Stimulated activated CD4-positive, alpha-beta T cell treated with anti-CD3 and anti-CD28 coated beads, Interleukin-4, amount 100 ng/mL, for 4 hours (primary cell): ENCODE measurements around the gene USP10.

Experiments used
- DNase-seq, 2 experiments: peaks; one replicate each; pipeline ENCODE4 v3.0.0-alpha.2; 2020

Gene USP10

GRCh38 chr16:84753412-84754326 is 53.9 kb downstream of the USP10 start:
- DNase-seq: no peak

- DNase-seq: peak; percentile 17 to 55
Observed at GRCh38 chr16:84754353-84754856, 54.6 kb downstream of the USP10 start.

GRCh38 chr16:84754956-84755672 is 55.3 kb downstream of the USP10 start:
- no peak for DNase-seq

- DNase-seq: no peak
Observed at GRCh38 chr16:84756830-84757229, 57.0 kb downstream of the USP10 start.

GRCh38 chr16:84758627-84759026 is 58.8 kb downstream of the USP10 start:
- DNase-seq: no peak

GRCh38 chr16:84759061-84759460 is 59.3 kb downstream of the USP10 start:
- DNase-seq: no peak

GRCh38 chr16:84759906-84760305 is 60.1 kb downstream of the USP10 start:
- DNase-seq: no peak

- DNase-seq: no peak
Observed at GRCh38 chr16:84761448-84762368, 61.9 kb downstream of the USP10 start.

- no peak for DNase-seq
Observed at GRCh38 chr16:84763164-84763563, 63.4 kb downstream of the USP10 start.

- DNase-seq: no peak
Observed at GRCh38 chr16:84763629-84764028, 63.8 kb downstream of the USP10 start.

GRCh38 chr16:84764970-84765369 is 65.2 kb downstream of the USP10 start:
- DNase-seq: no peak

GRCh38 chr16:84765616-84766580 is 66.1 kb downstream of the USP10 start:
- no peak for DNase-seq

GRCh38 chr16:84766978-84767773 is 67.4 kb downstream of the USP10 start:
- DNase-seq: no peak

GRCh38 chr16:84768061-84768807 is 68.4 kb downstream of the USP10 start:
- no peak for DNase-seq

GRCh38 chr16:84768808-84769197 is 69.0 kb downstream of the USP10 start:
- no peak for DNase-seq

- DNase-seq: no peak
Observed at GRCh38 chr16:84769416-84769815, 69.6 kb downstream of the USP10 start.

- no peak for DNase-seq
Observed at GRCh38 chr16:84773312-84773711, 73.5 kb downstream of the USP10 start.

- DNase-seq: no peak
Observed at GRCh38 chr16:84774810-84775209, 75.0 kb downstream of the USP10 start.

GRCh38 chr16:84775262-84775810 is 75.5 kb downstream of the USP10 start:
- no peak for DNase-seq

GRCh38 chr16:84777435-84777834 is 77.6 kb downstream of the USP10 start:
- DNase-seq: no peak
